MM.1S (cell line): ENCODE measurements around the gene CHCHD3.

Experiments used
- DNase-seq: peaks from one replicate; pipeline ENCODE4 v3.0.0-alpha.2; 2015
- H2AFZ ChIP-seq: fragments of 300-600 bp; sonication (generic); 2 replicates; pipeline ENCODE4 v1.6.0; 2016; ENCODE audit warnings: antibody characterized with exemption, low read length
- H3F3A ChIP-seq: fragments of 300-600 bp; sonication (generic); 2 replicates; pipeline ENCODE4 v1.6.1; 2016; ENCODE audit warnings: mild to moderate bottlenecking, antibody characterized with exemption, low read length, moderate library complexity, mixed read lengths; ENCODE audit not compliant: insufficient read depth
- H3K27ac ChIP-seq: fragments of 300-600 bp; sonication (generic); 2 replicates; pipeline ENCODE4 v1.5.1; 2016; ENCODE audit warnings: mild to moderate bottlenecking, low read length
- H3K27me3 ChIP-seq: fragments of 300-600 bp; sonication (generic); replicated peaks from 2 replicates; pipeline ENCODE4 v1.6.0; 2016; ENCODE audit warnings: low read length; ENCODE audit not compliant: insufficient read depth
- H3K36me3 ChIP-seq: fragments of 300-600 bp; sonication (generic); replicated peaks from 2 replicates; pipeline ENCODE4 v1.6.1; 2016; ENCODE audit warnings: mild to moderate bottlenecking, low read length, mixed read lengths; ENCODE audit not compliant: insufficient read depth
- H3K4me1 ChIP-seq: fragments of 300-600 bp; sonication (generic); 2 replicates; pipeline ENCODE4 v1.6.1; 2016; ENCODE audit warnings: low read length, mixed read lengths
- H3K4me2 ChIP-seq: fragments of 300-600 bp; sonication (generic); 2 replicates; pipeline ENCODE4 v1.6.0; 2016; ENCODE audit warnings: low read depth, low read length
- H3K4me3 ChIP-seq: fragments of 300-600 bp; sonication (generic); 2 replicates; pipeline ENCODE4 v1.5.1; 2016; ENCODE audit warnings: low read length, mixed read lengths
- H3K79me2 ChIP-seq: fragments of 300-600 bp; sonication (generic); 2 replicates; pipeline ENCODE4 v1.6.1; 2016; ENCODE audit warnings: mixed run types, low read length, mixed read lengths
- H3K9ac ChIP-seq: fragments of 300-600 bp; sonication (generic); 2 replicates; pipeline ENCODE4 v1.6.1; 2016; ENCODE audit warnings: low read length, mixed read lengths
- H3K9me2 ChIP-seq: fragments of 300-600 bp; sonication (generic); replicated peaks from 2 replicates; pipeline ENCODE4 v1.6.1; 2016; ENCODE audit warnings: mild to moderate bottlenecking, low read length, mixed read lengths; ENCODE audit not compliant: insufficient read depth
- H3K9me3 ChIP-seq: fragments of 300-600 bp; sonication (generic); replicated peaks from 2 replicates; pipeline ENCODE4 v1.6.1; 2016; ENCODE audit warnings: mild to moderate bottlenecking, low read length, mixed read lengths; ENCODE audit not compliant: insufficient read depth
- H4K20me1 ChIP-seq: fragments of 300-600 bp; sonication (generic); 2 replicates; pipeline ENCODE4 v1.6.1; 2016; ENCODE audit warnings: mild to moderate bottlenecking, low read length, moderate library complexity, mixed read lengths; ENCODE audit not compliant: insufficient read depth
- CTCF ChIP-seq: fragments of 300-600 bp; sonication (generic); IDR thresholded peaks from 2 replicates; pipeline ENCODE4 v1.5.1; 2016; ENCODE audit warnings: antibody characterized with exemption, low read length, mixed read lengths
- EZH2 ChIP-seq: fragments of 300-600 bp; sonication (generic); optimal IDR thresholded peaks from 2 replicates; pipeline ENCODE3; 2017; ENCODE audit warnings: low read depth, mild to moderate bottlenecking, antibody characterized with exemption, low read length, mixed read lengths
- EZH2phosphoT487 ChIP-seq: fragments of 300-600 bp; sonication (generic); IDR thresholded peaks from 2 replicates; pipeline ENCODE4 v1.6.1; 2018; ENCODE audit warnings: antibody characterized with exemption, low read length

CHCHD3 gene

GRCh38 chr7:132742189-132742612 lies 339.7 kb downstream of the CHCHD3 start:
- H3K79me2 ChIP-seq: no peaks in the 10 kb centered on the region
- H3K9me2 ChIP-seq: no peaks in the 10 kb centered on the region
- H3K27me3 ChIP-seq: no peaks in the 10 kb centered on the region
- H3K4me3 ChIP-seq: no peak overlapping the region
- no peak for DNase-seq
- TF ChIP-seq EZH2phosphoT487: no peak
- no peak for TF ChIP-seq CTCF
- no peak overlapping the region for H3K27ac ChIP-seq
- H2AFZ ChIP-seq: no peak overlapping the region
- H3F3A ChIP-seq: no peaks in the 10 kb centered on the region
- no peaks in the 10 kb centered on the region for H3K4me1 ChIP-seq
- no peak overlapping the region for H3K4me2 ChIP-seq
- no peaks in the 10 kb centered on the region for H3K9me3 ChIP-seq
- H3K36me3 ChIP-seq: no peaks in the 10 kb centered on the region
- H3K9ac ChIP-seq: no peak overlapping the region
- H4K20me1 ChIP-seq: no peaks in the 10 kb centered on the region

DNA sequence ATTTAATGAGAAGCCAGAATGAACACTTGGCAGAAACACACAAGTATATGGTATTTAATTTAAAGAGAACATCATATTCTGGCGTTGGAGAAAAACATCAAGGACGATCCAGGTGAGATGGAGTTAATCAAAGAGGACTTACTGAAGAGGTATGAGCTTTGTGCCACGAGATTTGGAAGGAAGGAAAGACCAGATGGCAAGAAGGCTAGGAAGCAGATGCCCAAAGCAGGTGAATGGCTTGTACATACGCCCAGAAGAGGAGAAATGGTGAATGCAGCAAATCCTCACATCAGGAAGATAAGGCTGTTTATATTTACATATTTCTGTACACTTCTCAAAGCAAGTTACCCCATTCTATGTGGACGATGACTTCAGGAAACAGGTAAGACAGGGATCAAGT lies 341.7 kb downstream of the CHCHD3 start:
- Histone ChIP-seq H3K9me3 (no peaks in the 10 kb centered on the region), H3K4me2 (no peak overlapping the region), H3K27me3 (no peaks in the 10 kb centered on the region), H3K27ac (no peak overlapping the region), H3K4me3 (no peak overlapping the region), H3K9me2 (no peaks in the 10 kb centered on the region), H2AFZ (no peak overlapping the region), H3K79me2 (no peaks in the 10 kb centered on the region), H3K9ac (no peak overlapping the region), H3F3A (no peaks in the 10 kb centered on the region), H4K20me1 (no peaks in the 10 kb centered on the region), H3K36me3 (no peaks in the 10 kb centered on the region), H3K4me1 (no peaks in the 10 kb centered on the region)
- TF ChIP-seq CTCF (no peak), EZH2phosphoT487 (no peak), EZH2 (no peak)
- DNase-seq: no peak

DNA sequence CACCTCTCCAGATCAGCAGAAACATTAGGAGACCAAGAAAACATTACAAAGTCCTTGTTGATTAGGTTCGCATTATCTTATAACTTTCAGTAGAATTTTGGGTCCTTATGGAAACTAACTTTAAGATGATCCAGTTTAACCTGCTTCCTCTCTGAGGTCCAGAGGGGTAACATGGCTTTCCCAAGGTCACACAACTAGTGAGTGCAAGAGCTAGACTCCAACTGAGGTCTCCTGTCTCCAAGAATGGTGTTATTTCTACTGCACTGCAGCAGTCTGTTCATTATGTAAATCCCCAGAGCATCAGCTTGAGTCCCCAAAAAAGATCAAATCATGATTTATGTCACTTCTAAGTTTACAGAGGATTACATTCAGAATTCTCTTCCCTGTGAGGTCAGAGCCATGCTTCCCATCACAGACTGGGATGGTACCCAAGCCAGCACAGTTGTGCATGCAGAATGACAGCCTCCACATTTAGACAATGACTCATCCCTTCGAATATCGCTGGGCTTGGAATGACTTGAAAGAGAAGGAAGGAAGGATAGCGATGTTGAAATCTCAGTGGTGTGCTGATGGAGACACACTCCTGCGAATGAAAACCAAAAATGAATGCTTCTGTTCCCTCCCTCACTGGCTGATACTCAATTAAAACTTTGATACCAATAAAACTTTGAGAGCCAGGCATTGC lies 342.5 kb downstream of the CHCHD3 start:
- no peak overlapping the region for H2AFZ ChIP-seq
- DNase-seq: no peak
- H3K36me3 ChIP-seq: no peaks in the 10 kb centered on the region
- no peaks in the 10 kb centered on the region for H3F3A ChIP-seq
- H3K79me2 ChIP-seq: no peaks in the 10 kb centered on the region
- H4K20me1 ChIP-seq: no peaks in the 10 kb centered on the region
- no peak overlapping the region for H3K4me3 ChIP-seq
- no peak overlapping the region for H3K27ac ChIP-seq
- no peaks in the 10 kb centered on the region for H3K4me1 ChIP-seq
- TF ChIP-seq EZH2: no peak
- no peak for TF ChIP-seq CTCF
- TF ChIP-seq EZH2phosphoT487: no peak
- no peaks in the 10 kb centered on the region for H3K9me2 ChIP-seq
- no peak overlapping the region for H3K9ac ChIP-seq
- H3K27me3 ChIP-seq: no peaks in the 10 kb centered on the region
- H3K4me2 ChIP-seq: no peak overlapping the region
- no peaks in the 10 kb centered on the region for H3K9me3 ChIP-seq
